HAP-1 (cell line): ENCODE results near the gene DHRS9.

Experiments used
- DNase-seq, 2 experiments: peaks; one replicate each; pipeline ENCODE4 v3.0.0-alpha.2; 2016 to 2020; ENCODE audit warnings: low spot score in 2 of 2
- H3K27me3 ChIP-seq: fragments of 250-450 bp; sonication (Bioruptor Pico); 2 replicates; pipeline ENCODE4 v1.5.1; 2020; ENCODE audit warnings: low read depth, mild to moderate bottlenecking, moderate library complexity
- H3K36me3 ChIP-seq: fragments of 250-450 bp; sonication (Bioruptor Pico); replicated peaks from 2 replicates; pipeline ENCODE4 v1.5.1; 2020; ENCODE audit warnings: mild to moderate bottlenecking
- H3K4me1 ChIP-seq: fragments of 250-450 bp; sonication (Bioruptor Pico); 2 replicates; pipeline ENCODE4 v1.5.1; 2020; ENCODE audit warnings: mild to moderate bottlenecking
- H3K4me3 ChIP-seq: fragments of 250-450 bp; sonication (Bioruptor Pico); 2 replicates; pipeline ENCODE4 v1.5.1; 2020; ENCODE audit warnings: mild to moderate bottlenecking, moderate library complexity
- H3K9me3 ChIP-seq: fragments of 250-450 bp; sonication (Bioruptor Pico); 2 replicates; pipeline ENCODE4 v1.5.1; 2020; ENCODE audit warnings: mild to moderate bottlenecking, moderate library complexity
- in situ Hi-C: fragments of 300-500 bp; cut with MboI; formaldehyde crosslinking; loops from 3 replicates; pipeline ENCODE4 v1.14.3; 2020; ENCODE audit warnings: low sequenced_read_pairs, inconsistent platforms, mixed read lengths

DHRS9 gene

GRCh38 chr2:169137924-169138323 is 68.6 kb downstream of the DHRS9 start:
- Histone ChIP-seq H3K4me3 (no peak overlapping the region), H3K9me3 (no peaks in the 10 kb centered on the region; the same call in 1 of the 2 replicates), H3K36me3 (no peaks in the 10 kb centered on the region), H3K4me1 (no peaks in the 10 kb centered on the region), H3K27me3 (peaks cover 4% of the 10 kb centered on the region; the same call in 1 of the 2 replicates)
- no peak for DNase-seq
- in situ Hi-C loops: no loop called here

GRCh38 chr2:169139145-169139544 is 69.8 kb downstream of the DHRS9 start:
- DNase-seq: no peak
- in situ Hi-C loops: no loop called here
- H3K4me1 ChIP-seq: no peaks in the 10 kb centered on the region
- no peaks in the 10 kb centered on the region for H3K36me3 ChIP-seq
- no peaks in the 10 kb centered on the region; the same call in 1 of the 2 replicates for H3K9me3 ChIP-seq
- H3K27me3 ChIP-seq: no peaks in the 10 kb centered on the region
- H3K4me3 ChIP-seq: no peak overlapping the region

GRCh38 chr2:169139993-169140767 is 70.8 kb downstream of the DHRS9 start:
- Histone ChIP-seq H3K27me3 (no peaks in the 10 kb centered on the region), H3K36me3 (no peaks in the 10 kb centered on the region), H3K9me3 (no peaks in the 10 kb centered on the region; the same call in 1 of the 2 replicates), H3K4me3 (no peak overlapping the region), H3K4me1 (no peaks in the 10 kb centered on the region)
- in situ Hi-C loops: no loop called here
- no peak for DNase-seq

GRCh38 chr2:169141713-169142352 is 72.5 kb downstream of the DHRS9 start:
- Histone ChIP-seq H3K27me3 (no peaks in the 10 kb centered on the region; the same call in 1 of the 2 replicates), H3K9me3 (no peaks in the 10 kb centered on the region; the same call in 1 of the 2 replicates), H3K36me3 (no peaks in the 10 kb centered on the region), H3K4me3 (no peak overlapping the region), H3K4me1 (no peaks in the 10 kb centered on the region)
- in situ Hi-C loops: no loop called here
- DNase-seq: peak; percentile 34 to 82

GRCh38 chr2:169143998-169144397 is 74.6 kb downstream of the DHRS9 start:
- in situ Hi-C loops: no loop called here
- no peak overlapping the region for H3K4me3 ChIP-seq
- no peaks in the 10 kb centered on the region for H3K36me3 ChIP-seq
- no peaks in the 10 kb centered on the region for H3K9me3 ChIP-seq
- no peak for DNase-seq
- H3K27me3 ChIP-seq: peaks cover 2% of the 10 kb centered on the region; the same call in 1 of the 2 replicates
- no peaks in the 10 kb centered on the region for H3K4me1 ChIP-seq
